LNCAP (cell line): ENCODE measurements around the gene TCL1A.

ENCODE experiments used
- TF ChIP-seq, protein P1 (sequence below): fragments of 450-650 bp; IDR thresholded peaks from 2 replicates; pipeline ENCODE4 v1.5.1; 2017; ENCODE audit warnings: mild to moderate bottlenecking

TCL1A gene

DNA sequence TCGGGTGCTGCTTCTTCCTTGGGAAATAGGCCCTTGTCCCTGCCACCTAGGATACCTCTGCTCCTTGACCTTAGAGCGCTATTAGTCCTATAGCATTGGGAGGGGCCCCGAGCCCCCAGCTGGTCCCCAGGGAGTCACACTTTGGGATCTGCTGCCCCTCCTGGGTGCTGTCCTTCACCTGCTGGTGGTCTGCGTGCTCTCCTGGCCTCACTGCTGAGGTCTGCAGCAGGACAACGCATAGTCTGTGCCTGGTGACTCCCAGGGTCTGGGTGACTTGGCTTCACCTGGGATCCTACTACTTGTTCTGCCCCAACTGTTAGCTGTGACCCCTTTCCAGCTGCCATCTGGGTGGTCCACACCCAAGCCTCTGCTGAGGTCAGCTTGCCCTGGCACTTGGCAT lies 18.9 kb downstream of the TCL1A start:
- TF ChIP-seq, protein P1, sequence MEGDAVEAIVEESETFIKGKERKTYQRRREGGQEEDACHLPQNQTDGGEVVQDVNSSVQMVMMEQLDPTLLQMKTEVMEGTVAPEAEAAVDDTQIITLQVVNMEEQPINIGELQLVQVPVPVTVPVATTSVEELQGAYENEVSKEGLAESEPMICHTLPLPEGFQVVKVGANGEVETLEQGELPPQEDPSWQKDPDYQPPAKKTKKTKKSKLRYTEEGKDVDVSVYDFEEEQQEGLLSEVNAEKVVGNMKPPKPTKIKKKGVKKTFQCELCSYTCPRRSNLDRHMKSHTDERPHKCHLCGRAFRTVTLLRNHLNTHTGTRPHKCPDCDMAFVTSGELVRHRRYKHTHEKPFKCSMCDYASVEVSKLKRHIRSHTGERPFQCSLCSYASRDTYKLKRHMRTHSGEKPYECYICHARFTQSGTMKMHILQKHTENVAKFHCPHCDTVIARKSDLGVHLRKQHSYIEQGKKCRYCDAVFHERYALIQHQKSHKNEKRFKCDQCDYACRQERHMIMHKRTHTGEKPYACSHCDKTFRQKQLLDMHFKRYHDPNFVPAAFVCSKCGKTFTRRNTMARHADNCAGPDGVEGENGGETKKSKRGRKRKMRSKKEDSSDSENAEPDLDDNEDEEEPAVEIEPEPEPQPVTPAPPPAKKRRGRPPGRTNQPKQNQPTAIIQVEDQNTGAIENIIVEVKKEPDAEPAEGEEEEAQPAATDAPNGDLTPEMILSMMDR = no peak

DNA sequence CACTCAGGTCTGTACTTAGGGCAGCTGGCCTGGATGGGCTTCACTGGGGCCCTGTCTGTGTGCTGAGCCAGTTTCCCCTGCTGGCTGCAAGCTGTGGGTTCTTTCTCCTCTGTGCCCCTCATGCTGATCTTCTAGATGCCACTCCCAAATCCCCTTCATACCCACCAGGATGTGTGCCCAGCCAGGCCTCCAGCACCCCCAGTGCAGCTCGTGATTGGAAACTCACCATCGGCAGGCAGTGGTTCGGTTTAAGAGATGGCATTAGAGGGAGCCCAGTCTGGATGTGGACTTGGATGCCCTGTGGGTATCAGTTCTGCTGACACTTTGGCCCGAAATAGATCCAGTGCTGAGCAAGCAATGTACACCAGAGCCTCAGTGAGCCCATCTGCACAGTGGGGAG lies 21.8 kb downstream of the TCL1A start:
- TF ChIP-seq, protein P1 = no peak

DNA sequence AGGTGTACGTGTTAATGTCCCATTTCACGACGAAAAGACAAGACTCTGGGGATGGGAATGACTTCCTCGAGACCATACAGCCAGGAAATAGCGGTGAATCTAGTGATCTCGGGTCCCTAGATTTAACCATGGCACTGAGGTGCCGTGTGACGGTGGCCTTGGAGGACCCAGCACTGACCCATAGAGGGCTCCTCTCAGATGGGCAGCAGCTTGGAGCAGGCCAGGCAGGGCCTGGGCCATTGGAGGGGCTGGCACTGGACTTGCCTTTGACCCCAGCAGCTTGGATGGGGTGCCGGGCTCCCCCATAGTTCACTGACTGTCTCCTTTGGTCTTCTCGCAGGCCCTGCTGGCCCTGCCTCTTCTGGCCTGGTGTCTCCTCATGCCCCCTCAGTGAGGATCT lies 22.3 kb downstream of the TCL1A start:
- TF ChIP-seq, protein P1 = no peak

DNA sequence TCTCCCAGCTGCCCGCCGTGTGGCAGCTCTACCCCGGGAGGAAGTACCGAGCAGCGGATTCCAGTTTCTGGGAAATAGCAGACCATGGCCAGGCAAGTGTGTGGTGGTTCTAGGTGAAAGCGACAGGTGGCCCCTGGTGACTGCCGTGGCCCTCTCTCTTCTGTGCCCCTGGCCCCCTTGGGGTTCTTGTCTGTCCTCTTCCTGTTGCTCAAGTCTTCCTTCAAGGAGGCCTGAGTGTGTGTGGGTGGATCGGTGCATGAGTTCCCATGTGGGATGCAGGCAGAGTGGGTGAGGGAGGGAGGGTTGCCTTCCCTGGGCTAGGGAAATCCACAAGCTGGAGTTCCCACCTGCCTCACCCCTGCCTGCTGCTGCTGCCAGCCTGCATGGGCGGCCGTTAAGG lies 23.1 kb downstream of the TCL1A start:
- TF ChIP-seq, protein P1 = no peak

DNA sequence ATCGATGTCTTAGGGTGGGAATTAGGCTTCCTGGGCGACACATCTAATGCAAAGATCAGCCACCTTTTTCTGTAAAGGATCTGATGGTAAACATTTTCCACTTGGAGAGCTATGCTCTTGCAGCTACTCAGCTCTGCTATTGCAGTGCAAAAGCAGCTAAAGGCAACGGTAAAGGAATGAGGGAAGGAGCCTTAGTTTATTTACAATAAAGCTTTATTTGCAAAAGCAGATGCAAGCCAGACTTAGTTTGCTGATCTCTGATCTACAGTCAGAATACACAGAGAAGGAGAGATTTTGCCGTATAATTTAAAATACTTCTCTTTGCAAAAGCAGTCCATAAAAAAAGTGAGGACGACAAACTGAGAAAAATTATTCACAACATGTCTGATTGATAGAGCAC lies 24.5 kb downstream of the TCL1A start:
- TF ChIP-seq, protein P1 = no peak

DNA sequence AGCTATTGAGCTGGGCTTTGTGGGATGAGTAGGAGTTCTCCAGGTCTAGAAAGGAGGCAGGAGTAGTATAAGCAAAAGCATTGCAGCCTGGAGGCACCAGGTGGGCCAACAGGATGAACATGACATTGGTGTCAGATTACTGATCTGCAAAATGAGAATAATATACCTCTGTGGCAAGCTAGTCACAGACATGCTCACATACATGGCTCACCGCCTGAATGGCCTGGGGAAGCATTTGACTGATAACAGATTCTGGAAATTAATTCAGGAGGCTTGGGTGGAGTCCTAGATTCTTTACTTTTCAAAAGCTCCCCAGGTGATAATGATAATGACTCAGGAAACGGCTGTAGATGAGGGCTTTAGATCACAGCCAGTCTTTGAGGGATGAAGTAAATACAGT lies 27.0 kb downstream of the TCL1A start:
- TF ChIP-seq, protein P1 = no peak

DNA sequence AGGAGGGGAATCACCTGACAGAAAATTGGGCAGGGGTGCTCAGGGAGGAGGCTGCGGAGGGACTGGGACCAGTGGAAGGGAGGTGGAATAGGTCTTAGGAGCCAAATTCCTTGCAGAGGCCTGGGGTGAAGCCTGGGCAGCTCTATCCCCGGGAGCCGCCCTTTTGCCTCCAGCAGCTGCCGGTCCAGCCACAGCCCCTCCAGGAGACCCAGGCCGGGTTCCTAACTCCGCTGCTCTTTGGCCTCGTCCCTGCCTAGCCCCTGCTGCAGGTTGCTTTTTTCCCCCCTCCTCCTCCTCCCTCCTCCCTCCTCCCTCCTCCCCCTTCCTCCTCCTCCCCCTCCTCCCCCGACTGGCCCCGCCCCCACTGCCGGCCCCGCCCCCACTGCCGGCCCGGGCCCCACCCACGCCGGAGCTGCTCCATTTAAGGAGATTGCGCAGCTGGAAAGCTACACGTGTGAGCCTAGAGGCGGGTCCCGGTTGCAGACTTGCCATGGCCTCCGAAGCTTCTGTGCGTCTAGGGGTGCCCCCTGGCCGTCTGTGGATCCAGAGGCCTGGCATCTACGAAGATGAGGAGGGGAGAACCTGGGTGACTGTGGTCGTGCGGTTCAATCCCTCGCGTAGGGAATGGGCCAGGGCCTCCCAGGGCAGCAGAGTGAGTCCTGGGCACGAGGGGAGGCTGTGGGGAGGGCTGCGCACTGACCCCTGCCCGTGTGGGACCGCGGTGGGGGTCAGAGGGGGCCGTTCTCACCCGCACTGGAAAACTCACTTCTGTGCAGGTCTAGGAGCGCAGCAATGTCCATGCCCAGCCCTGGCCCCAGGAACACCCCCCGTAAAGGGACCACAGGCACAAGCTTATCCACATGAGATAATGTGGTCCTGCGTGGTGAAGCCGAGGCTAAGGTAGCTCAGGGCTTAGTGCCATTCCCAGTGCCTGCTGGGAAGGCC lies 27.7 kb downstream of the TCL1A start, which contains the start of gene TCL1B:
TCL1B (plus strand) TSS at position 449 of the 945 bp plus-strand sequence; CDS start at position 491, 42 bp downstream.
- TF ChIP-seq, protein P1 = no peak
